HG03280 (cell line): ENCODE results near the gene CHAMP1.
"Not testable (repeated sequence)": the region's sequence is repeated elsewhere in the genome, so short reads cannot be mapped to it uniquely, and the experiment has no call there.

Experiments used
- ATAC-seq: cut with Tn5 transposase; IDR thresholded peaks from one replicate; pipeline ENCODE4 v1.9.1; 2021; ENCODE audit warnings: mild to moderate bottlenecking, moderate library complexity; ENCODE audit not compliant: unreplicated experiment

The CHAMP1 gene

GRCh38 chr13:114328595-114328994 is 14.3 kb downstream of the CHAMP1 start:
- ATAC-seq = no peak

GRCh38 chr13:114330086-114330485 is 15.8 kb downstream of the CHAMP1 start:
- no peak for ATAC-seq

DNA sequence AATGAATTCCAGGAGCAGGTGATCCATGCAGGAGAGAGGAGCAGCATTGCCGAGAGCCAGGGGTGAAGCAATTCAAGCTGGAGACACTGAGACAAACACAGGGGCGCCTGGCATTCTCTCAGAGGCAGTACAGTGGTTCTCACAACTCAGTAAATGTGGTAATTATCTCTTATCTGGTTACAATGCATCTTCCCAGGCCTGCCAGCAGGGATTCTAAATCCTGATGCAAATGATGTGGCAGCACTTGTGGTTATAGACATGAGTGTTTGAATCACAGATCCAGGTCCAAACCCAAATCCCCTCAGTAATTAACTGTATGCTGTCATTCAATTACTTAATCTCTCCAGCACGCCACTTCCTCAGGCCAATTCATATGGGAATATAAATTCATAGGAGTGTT is 19.6 kb downstream of the CHAMP1 start:
- not testable (repeated sequence) for ATAC-seq

DNA sequence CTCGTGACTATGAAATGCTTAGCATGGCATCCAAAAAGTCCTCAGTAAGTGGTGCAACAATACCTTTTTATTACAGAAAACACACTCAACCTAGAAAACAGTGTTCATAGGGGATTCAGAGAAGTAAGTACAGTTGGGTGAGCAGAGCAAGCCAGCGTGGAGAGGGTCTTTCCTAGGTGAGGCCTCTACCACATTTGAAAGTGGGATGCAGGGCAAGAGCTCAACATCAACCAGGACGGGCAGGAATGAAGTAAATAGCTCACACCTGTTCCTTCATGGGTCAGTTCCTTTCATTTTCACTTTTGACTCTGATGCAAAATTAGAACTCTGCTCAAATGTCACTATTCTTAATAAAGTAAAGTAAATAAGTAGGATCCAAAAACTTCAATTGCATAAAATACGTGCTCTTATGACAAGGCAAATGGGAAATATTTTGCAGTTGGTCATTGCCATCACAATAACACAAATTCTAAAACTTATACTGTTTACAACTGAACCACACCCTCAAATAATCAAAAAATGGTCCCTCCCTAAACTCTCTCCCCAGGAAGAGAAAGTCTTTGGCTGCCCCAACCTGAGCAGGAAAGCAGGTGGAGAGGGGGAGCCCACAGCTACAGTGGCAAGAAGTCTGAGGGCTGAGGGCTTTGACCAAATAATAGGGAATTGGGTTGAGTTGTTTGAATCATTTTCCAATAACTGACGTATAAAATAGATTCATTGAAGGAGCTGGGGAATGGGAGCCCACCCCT is 20.2 kb downstream of the CHAMP1 start:
- no peak for ATAC-seq

GRCh38 chr13:114336457-114336856 is 22.2 kb downstream of the CHAMP1 start:
- ATAC-seq = not testable (repeated sequence)

GRCh38 chr13:114338959-114339358 is 24.7 kb downstream of the CHAMP1 start:
- no peak for ATAC-seq

GRCh38 chr13:114339857-114340534 is 25.7 kb downstream of the CHAMP1 start:
- ATAC-seq = no peak

DNA sequence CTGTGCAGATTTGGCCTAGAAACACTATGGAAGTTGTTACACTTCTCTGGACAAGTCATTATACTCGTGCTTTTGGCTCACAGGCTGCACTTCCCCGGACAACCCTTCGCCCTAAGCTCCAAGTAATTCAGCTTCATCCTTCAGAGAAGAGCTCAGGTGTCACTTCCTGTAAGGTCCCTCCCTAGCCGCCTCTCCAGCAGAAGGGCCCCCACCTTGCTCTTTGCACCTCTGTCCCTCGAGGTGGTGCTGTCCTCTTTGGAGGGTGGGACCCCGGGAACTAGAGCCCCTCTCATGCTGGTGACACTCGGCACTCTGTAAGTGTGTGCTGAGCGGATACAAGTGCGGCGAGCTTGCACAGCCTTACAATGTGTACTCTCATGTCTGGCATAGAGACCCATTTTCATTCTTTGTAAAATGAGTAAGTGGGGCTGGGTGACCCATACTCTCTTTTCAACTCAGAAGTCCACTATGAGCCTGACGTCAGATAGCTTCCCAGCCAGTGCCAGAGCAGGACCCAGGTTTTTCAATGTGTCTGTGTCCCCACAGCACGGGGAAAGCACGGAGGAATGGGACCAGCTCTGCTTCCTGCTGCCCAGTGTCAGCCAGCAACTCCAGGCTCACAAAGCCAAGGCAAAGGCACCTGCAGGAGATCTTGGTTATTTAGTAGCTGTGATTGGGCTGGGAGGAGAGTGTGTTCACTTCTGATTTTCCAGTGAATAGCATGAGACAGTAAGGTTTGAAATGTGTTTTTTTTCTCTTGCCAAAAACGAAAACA is 26.9 kb downstream of the CHAMP1 start:
- no peak for ATAC-seq

GRCh38 chr13:114347256-114347655 is 33.0 kb downstream of the CHAMP1 start:
- ATAC-seq = not testable (repeated sequence)

- not testable (repeated sequence) for ATAC-seq
Observed at GRCh38 chr13:114352763-114353162, 38.5 kb downstream of the CHAMP1 start.

DNA sequence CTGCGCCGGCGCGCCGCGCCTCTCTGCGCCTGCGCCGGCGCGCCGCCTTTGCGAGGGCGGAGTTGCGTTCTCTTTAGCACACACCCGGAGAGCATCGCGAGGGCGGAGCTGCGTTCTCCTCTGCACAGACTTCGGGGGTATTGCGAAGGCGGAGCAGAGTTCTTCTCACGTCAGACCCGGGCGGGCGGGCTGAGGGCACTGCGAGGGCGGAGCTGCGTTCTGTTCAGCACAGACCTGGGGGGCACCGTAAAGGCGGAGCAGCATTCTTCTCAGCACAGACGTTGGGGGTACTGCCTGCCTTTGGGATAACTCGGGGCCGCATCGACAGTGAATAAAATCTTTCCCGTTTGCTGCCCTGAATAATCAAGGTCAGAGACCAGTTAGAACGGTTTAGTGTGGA is 39.1 kb downstream of the CHAMP1 start:
- not testable (repeated sequence) for ATAC-seq
